Measurements from ENCODE around the gene GADD45B. TPM values are rescaled to one million over a fixed set of nuclear protein-coding genes. Genes with fewer than 3 reads are reported as not detected.

Gene GADD45B
- total RNA-seq, 1 donor from 2014 or later, result 4.9 TPM

DNA sequence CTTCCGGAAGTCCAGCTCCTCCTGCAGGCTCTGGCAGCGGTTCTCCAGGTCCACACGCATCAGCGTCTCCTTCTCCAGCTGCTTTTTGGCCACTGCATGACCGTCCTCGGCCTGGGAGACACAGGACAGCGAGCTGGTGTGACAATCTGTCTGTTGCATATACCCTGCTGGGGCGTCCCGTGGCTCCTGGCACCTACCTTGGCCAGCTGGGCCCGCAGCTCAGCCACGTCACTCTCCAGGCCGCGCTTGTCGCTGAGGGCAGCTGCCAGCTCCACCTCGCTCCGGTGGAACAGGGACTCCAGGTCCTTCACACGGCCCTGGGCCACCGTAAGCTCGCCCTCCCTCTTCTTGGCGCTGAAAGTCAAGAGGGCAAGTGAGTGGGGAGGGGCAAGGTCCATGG lies 37.7 kb upstream of the GADD45B start:
- Mint-ChIP-seq H3K27ac (no peak overlapping the region), H3K36me3 (ENCODE audit: insufficient read depth) (peaks cover 5% of the 10 kb centered on the region), H3K27me3 (no peaks in the 10 kb centered on the region), H3K4me1 (ENCODE audit: low read depth) (no peaks in the 10 kb centered on the region), H3K9me3 (ENCODE audit: low read depth) (no peaks in the 10 kb centered on the region), H3K4me3 (ENCODE audit: low read depth) (no peak overlapping the region)
- TF ChIP-seq, protein P1, sequence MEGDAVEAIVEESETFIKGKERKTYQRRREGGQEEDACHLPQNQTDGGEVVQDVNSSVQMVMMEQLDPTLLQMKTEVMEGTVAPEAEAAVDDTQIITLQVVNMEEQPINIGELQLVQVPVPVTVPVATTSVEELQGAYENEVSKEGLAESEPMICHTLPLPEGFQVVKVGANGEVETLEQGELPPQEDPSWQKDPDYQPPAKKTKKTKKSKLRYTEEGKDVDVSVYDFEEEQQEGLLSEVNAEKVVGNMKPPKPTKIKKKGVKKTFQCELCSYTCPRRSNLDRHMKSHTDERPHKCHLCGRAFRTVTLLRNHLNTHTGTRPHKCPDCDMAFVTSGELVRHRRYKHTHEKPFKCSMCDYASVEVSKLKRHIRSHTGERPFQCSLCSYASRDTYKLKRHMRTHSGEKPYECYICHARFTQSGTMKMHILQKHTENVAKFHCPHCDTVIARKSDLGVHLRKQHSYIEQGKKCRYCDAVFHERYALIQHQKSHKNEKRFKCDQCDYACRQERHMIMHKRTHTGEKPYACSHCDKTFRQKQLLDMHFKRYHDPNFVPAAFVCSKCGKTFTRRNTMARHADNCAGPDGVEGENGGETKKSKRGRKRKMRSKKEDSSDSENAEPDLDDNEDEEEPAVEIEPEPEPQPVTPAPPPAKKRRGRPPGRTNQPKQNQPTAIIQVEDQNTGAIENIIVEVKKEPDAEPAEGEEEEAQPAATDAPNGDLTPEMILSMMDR (IDR thresholded peaks at IDR 0.05; ENCODE audit: unreplicated experiment), result no peak
- DNase-seq (ENCODE audit: low spot score, unreplicated experiment), result no peak

DNA sequence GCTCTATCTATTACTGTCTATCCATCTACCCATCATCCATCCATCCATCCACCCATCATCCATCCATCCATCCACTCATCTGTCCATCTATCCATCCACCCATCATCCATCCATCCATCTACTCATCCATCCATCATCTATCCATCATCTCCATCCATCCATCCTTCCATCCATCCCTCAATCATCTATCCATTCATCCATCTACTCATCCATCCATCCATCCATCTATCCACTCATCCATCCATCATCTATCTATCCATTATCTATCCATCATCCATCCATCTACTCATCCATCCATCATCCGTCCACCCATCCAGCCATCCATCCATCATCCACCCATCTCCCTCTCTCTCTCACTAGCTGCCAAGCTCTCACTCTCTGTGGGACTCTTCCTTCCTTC lies 35.4 kb upstream of the GADD45B start:
- H3K4me1 Mint-ChIP-seq (ENCODE audit: low read depth), result no peaks in the 10 kb centered on the region
- no peak for DNase-seq (ENCODE audit: low spot score, unreplicated experiment)
- no peaks in the 10 kb centered on the region for H3K9me3 Mint-ChIP-seq (ENCODE audit: low read depth)
- H3K36me3 Mint-ChIP-seq (ENCODE audit: insufficient read depth), result peaks cover 2% of the 10 kb centered on the region
- no peak overlapping the region for H3K27ac Mint-ChIP-seq
- TF ChIP-seq, protein P1 (IDR thresholded peaks at IDR 0.05; ENCODE audit: unreplicated experiment), result no peak
- no peak overlapping the region for H3K4me3 Mint-ChIP-seq (ENCODE audit: low read depth)
- no peaks in the 10 kb centered on the region for H3K27me3 Mint-ChIP-seq

DNA sequence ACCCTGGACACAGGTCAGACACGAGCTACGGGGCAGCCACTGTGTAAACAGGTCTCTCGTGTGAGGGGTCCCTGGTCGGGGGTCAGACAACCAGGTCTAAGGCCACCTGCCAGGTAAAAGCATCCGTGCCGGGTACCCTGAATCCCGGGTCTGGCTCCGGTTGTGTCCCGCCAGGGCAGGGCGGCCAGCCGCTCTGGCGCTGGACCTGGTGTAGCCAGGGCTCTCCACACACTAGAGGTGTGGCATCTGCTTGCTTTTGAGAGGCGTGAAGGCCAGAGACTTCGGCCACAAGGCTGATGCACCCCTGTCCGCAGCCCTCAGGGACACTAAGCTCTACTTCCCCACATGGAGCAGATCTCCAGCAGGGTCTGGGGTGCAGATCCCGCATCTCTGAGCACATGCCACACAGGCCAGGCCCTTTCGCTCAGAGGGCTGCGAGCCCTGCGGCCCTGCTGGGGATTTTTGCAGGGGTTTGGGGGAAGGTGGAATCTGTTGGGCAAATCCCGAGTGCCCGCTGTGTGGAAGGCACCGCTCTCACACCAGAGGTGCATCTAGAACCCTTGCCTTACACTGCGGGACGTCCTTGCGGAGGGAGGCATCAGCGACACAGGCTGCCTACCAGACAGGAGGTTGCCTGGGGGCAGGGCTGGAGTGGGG lies 34.7 kb upstream of the GADD45B start:
- Mint-ChIP-seq H3K27me3 (no peaks in the 10 kb centered on the region), H3K4me3 (ENCODE audit: low read depth) (no peak overlapping the region), H3K36me3 (ENCODE audit: insufficient read depth) (peaks cover 2% of the 10 kb centered on the region), H3K27ac (no peak overlapping the region), H3K9me3 (ENCODE audit: low read depth) (no peaks in the 10 kb centered on the region), H3K4me1 (ENCODE audit: low read depth) (no peaks in the 10 kb centered on the region)
- DNase-seq (ENCODE audit: low spot score, unreplicated experiment), result no peak
- TF ChIP-seq, protein P1 (IDR thresholded peaks at IDR 0.05; ENCODE audit: unreplicated experiment), result no peak

DNA sequence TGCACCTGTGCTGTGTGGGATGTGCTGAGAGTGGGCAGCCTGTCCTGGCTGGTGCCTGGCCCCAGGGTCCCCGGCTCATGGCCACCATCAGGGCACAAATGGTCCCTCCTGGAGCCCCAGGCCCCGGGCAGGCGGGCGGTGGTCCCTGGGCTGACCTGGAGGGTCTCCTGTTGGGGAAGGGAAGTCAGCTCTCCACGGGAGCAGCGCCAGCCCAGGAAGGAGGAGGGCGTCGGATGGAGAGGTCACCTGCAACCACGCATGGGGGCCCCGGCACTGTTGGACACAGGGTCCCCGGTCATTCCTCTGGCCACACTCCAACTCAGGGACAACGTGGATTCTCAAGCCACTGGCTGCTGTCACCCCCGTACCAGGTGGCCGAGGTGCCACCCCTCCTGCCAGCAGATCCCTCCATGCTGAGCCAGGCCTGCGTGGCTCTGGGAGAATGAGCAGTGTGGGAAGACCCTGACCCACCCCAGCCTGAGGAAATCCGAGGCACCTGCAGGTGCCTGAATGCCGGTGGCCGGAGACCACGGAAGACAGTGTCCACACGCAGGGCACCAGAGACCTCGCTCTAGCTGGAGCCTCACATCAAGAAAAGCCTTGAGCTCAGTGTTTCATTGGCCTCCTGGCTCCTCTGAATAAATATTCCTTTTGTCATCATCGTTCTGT lies 32.7 kb upstream of the GADD45B start:
- no peak overlapping the region for H3K4me3 Mint-ChIP-seq (ENCODE audit: low read depth)
- TF ChIP-seq, protein P1 (IDR thresholded peaks at IDR 0.05; ENCODE audit: unreplicated experiment), result no peak
- no peaks in the 10 kb centered on the region for H3K9me3 Mint-ChIP-seq (ENCODE audit: low read depth)
- peaks cover 2% of the 10 kb centered on the region for H3K36me3 Mint-ChIP-seq (ENCODE audit: insufficient read depth)
- no peaks in the 10 kb centered on the region for H3K27me3 Mint-ChIP-seq
- no peaks in the 10 kb centered on the region for H3K4me1 Mint-ChIP-seq (ENCODE audit: low read depth)
- DNase-seq (ENCODE audit: low spot score, unreplicated experiment), result no peak
- no peak overlapping the region for H3K27ac Mint-ChIP-seq

DNA sequence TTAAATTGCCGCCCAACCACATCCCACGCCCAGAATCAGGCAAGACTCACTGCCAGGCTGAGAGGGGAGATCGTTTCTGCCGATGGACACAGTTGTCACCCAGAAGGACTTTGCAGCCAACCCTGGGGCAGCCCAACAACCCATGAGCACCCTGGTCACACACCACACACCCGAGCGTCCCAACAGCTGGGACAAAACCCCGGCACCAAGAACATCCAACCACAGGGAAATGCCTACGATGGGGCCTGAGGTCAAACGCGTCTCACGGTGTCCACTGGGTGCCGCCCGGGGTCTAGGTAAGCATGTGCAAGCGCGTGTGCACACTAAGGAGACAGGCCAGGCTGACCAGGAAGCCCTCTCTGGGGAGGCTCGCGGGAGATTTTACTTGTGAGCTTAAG lies 32.1 kb upstream of the GADD45B start:
- no peak for DNase-seq (ENCODE audit: low spot score, unreplicated experiment)
- Mint-ChIP-seq H3K36me3 (ENCODE audit: insufficient read depth) (peaks cover 2% of the 10 kb centered on the region), H3K27me3 (no peaks in the 10 kb centered on the region), H3K27ac (no peak overlapping the region), H3K4me3 (ENCODE audit: low read depth) (no peak overlapping the region), H3K4me1 (ENCODE audit: low read depth) (no peaks in the 10 kb centered on the region), H3K9me3 (ENCODE audit: low read depth) (no peaks in the 10 kb centered on the region)
- TF ChIP-seq, protein P1 (IDR thresholded peaks at IDR 0.05; ENCODE audit: unreplicated experiment), result no peak

Data from progenitor cell of endocrine pancreas (in vitro differentiated cells).